GM18505 (cell line): ENCODE results near the gene MYO7B.

Experiments
- ATAC-seq: cut with Tn5 transposase; IDR thresholded peaks from one replicate; pipeline ENCODE4 v1.9.1; 2021; ENCODE audit not compliant: unreplicated experiment
- POLR2A ChIP-seq: IDR thresholded peaks from 4 replicates; pipeline ENCODE4 v1.6.1; 2011; ENCODE audit warnings: borderline replicate concordance; ENCODE audit not compliant: insufficient read depth, insufficient read length; ENCODE audit errors: extremely low read depth

Gene MYO7B

DNA sequence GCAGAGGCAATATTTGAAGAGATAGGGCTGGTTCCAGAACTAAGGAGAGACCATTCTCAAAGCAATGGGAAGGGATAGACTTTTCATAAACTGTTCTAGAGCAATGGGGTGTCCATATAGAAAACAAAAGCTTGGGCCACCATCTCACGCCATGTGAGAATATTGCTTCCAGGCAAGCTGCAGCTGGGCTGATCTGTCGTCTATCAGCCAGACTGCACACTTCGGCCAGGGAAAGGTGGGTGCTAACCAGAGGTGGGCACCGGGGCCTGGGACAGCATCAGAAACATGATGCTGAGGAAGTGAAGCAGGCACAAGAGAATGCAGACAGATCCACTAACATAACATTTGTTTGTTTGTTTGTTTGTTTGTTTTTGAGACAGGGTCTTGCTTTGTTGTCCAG is 43.7 kb downstream of the MYO7B start:
- no peak for TF ChIP-seq POLR2A
- no peak for ATAC-seq

DNA sequence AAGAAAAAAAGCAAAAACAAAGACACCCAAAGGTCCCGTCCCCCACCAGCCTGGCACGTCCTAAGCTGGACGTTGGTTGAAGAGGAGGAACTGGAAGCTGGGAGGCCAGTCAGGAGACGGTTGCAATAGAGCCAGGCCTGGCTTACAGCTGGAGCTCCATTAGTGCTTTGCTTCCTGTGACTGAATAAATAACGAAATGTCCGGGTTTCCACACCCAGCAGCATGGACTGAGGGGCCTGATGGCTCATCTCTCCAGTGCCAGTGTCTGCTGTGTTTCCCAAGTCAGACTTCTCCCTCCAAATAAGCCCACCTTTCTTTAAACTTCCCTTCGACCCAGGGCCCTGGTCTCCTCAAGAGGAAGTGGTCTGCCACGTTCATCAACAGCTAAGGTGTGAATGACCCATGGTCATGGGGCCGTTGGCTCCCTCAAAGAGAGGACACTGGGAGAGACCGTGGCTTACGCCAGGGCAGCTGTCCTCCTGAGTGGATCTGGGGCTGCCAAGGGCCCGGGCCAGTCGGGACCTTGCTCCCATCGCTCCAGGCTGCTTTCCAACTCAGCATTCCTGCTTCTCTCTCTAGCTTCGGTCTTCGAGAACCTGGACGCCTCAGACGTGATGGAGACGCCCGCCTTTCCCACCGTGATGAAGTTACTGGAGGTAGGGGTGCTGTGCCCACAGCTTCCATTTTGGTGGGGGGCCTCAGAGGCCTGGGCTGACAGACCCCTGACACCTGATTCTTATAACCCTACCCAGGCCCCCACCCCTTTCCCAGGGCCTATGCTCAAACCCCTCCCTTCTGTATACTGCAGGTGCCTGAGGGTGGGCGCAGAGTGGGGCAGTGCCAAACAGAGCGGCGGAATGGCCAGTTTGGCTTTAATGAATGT is 44.9 kb downstream of the MYO7B start:
- ATAC-seq, result no peak
- TF ChIP-seq POLR2A, result no peak

DNA sequence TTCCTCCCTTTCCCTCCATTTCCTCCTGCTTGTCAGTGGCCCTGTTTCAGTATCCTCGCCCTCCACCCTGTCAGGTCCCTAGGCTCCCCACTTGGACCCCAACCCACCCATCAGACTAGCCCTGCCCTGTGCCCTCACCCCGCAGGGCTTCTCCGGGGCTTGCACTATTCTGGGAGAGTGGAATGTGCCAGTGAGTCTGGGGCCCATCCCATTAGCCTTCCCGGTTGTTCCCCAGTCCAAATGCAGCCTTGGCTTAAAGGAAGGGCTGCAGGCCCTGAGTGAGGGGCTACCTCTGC is 45.5 kb downstream of the MYO7B start:
- TF ChIP-seq POLR2A, result no peak
- no peak for ATAC-seq

DNA sequence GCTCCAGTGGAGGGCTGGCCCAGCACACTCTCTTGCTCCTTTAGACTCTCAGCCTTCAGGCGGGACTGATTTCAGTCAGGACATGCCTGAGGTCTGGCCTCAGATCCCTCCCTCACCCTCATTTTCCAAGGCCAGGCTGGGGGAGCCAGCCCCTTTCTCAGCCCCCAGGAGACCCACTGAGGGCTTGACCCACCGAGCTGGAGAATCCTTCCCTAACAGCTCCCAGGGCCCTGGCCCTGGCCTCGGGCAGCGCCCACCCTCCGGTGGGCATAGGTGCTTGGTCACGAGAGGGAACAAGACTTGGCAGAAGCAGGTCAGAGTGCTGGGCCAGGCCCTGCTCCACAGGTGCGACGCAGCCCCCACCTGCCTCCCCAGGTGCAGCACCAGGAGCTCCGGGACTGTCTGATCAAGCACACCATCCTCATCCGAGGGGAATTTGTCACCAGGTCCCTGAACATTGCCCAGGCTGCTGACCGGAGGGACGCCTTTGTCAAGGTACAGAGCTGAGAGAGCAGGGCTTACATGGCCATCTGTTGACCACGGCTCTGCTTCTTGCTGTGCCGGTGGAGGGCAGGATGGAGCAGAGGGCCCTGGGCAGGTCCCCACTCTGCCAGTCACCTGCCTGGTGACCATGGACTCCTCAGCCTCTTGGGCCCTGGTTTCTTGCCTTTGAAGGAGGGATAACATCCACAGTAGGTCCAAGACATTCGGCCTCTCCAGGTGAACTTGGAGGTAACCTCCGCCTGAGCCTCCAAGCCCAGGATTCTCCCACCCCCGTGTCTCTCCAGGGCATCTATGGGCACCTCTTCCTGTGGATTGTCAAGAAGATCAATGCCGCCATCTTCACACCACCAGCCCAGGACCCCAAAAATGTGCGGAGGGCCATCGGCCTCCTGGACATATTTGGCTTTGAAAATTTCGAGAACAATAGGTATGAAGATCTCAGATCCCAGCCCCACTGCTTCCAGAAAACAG is 46.3 kb downstream of the MYO7B start:
- ATAC-seq, result no peak

DNA sequence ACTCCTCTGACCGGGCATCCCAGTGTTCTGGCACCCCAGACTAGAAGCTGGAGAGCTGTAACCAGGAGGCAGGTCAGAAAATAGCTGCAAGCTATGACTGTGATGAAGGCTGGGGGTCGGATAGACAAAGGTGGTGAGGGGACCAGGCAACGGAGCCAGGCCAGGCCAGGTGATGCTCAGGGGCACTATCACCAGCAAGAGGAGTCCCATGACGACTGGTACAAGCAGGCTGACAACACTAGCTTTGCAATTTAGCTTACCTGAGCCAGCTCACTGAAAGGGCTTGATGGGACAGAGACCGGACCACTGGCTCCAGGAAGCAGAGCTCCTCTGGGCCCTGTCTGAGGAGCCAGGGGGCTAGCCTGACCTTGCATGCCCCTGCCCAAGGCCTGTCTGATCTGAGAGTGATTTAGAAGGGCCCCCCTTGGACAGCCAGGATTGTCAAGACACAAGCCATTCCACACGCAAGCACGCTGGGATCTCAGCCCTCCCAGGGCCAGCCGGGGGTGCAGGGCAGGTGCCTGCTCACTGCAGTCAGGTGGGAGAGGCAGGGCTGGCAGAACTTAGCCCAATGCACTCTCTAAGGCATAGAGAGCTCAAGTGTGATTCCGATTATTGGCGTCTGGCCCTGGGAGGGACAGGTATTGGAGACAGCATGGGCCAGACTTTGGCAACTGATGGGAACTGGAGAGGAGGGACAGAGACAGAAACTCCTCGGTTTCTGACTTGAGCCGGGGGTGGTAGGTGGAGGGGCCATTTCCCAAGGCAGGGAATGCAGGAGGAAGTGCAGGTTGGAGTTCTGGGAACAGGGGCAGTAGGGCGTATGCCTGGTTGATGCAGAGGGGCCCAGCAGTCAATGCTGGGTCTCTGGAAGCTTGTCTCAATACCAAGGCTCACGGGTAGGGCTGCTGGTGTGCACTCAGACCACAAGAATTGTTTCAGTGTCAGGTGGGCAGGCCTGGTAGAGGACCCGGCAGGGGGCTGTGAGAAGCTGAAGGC is 47.7 kb downstream of the MYO7B start:
- no peak for ATAC-seq
- TF ChIP-seq POLR2A, result no peak

More for the DNA sequence above, 46.3 kb downstream of the MYO7B start:
- TF ChIP-seq POLR2A, result no peak

DNA sequence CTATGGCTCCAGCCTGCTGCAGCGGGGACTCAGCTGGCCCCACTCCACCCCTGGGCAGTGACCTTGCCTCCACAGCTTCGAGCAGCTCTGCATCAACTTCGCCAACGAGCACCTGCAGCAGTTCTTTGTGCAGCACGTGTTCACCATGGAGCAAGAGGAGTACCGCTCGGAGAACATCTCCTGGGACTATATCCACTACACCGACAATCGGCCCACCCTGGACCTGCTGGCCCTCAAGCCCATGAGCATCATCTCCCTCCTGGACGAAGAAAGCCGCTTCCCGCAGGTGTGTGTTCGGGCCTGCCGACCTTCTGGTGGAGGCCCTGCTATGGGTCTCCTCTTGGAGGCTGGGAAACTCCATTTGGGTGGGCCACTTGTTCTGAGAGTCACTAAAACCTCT is 48.6 kb downstream of the MYO7B start:
- ATAC-seq, result no peak
- TF ChIP-seq POLR2A, result no peak

DNA sequence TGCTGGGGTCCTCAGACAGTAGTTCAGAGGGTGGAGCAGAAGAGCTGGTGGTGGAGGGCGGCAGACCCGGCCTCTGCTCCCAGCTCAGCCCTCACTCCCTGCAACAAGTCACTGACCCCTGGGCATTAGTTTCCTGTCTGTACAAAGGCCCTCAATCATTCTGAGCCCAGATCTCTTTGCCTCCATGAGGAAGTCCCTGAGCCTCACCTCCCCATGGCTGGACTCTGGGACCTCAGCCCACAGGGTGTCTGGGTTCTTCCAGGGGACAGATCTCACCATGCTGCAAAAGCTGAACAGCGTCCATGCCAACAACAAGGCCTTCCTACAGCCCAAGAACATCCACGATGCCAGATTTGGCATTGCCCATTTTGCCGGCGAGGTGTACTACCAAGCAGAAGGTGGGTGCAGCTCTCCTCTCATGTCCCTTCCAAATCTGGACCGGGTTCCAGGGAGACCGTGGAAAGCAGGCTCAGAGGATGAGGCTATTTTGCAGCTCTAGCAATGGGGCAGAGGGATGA is 49.1 kb downstream of the MYO7B start:
- no peak for ATAC-seq
- TF ChIP-seq POLR2A, result no peak

DNA sequence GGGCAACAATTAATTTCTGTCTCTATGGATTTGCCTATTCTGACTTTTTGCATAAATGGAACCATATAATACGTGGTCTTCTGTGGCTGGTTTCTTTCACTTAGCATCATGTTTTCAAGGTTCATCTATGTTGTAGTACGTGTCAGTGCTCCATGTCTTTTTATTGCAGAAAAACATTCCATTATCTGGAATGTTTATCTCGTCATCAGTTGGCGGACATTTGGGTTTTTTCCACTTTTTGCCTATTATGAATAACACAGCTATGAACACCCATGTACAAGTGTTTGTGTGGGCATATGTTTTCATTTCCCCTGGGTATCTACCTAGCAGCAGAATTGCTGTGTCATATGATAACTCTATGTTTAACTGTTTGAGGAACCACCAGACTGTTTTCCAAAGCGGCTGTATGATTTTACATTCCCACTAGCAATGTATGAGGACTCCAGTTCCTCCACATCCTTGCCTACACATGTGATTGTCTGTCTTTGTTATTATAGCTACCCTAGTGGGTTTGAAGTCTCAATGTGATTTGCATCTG is 49.9 kb downstream of the MYO7B start:
- no peak for TF ChIP-seq POLR2A
- no peak for ATAC-seq

DNA sequence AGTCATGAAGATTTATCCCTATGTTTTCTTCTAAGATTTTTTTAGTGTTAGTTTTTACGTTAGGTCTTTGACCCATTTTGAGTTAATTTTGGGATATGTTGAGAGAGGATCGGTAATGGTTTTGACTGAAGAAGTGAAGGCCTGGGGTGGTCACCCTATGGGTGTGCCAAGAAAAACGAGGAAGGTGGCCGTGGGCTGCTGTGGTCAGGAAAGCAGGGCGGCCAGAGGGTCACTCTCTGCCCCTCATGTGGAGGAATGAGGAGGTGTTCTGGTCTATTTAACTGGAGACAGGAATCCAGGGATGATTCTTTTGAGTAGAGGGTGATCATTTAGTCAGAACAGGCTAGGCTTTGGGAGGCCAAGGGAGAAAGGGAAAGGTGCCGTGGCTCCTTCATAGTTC is 50.7 kb downstream of the MYO7B start:
- ATAC-seq, result no peak
- no peak for TF ChIP-seq POLR2A

DNA sequence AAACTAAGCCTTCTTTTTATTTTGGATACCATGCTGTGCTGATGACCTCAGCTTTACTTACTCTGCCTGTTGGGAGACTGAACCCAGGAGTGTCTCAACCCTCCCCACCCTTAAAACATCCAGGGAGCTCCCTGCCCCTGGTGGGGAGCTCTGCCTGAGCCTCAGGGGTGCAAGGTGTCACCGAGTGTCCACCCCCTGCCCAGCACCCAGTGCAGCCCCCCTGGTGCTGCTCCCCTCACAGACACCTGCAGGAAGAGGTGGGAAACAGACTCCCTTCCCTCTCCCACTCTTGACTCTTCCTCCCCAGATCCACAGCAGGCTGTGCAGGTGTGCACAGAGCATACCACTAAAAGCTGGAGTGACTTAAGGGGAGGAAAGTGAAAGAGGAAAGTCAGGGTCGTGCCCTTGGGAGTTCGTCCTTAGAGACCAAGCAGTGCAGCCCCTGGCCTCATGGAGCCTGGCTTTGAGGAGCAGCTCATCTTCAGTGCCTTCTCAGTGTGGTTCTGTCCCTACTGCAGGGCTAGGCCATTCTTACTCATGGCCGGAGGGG is 51.3 kb downstream of the MYO7B start:
- no peak for ATAC-seq
- TF ChIP-seq POLR2A, result no peak

DNA sequence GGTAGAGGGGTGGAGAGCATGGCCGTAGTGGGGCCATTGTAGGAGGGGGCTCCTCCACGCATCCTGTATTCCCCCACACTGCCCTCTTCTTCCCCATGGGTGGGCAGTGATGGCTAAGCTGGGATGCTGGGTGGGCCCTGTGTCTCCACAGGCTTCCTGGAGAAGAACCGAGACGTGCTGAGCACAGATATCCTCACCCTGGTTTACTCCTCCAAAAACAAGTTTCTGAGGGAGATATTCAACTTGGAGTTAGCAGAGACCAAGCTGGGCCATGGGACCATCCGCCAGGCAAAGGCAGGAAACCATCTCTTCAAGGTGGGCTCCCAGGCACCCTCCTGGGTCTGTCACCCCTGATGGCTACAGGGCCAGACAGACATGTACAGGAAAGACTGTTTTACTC is 52.8 kb downstream of the MYO7B start:
- no peak for TF ChIP-seq POLR2A
- no peak for ATAC-seq

DNA sequence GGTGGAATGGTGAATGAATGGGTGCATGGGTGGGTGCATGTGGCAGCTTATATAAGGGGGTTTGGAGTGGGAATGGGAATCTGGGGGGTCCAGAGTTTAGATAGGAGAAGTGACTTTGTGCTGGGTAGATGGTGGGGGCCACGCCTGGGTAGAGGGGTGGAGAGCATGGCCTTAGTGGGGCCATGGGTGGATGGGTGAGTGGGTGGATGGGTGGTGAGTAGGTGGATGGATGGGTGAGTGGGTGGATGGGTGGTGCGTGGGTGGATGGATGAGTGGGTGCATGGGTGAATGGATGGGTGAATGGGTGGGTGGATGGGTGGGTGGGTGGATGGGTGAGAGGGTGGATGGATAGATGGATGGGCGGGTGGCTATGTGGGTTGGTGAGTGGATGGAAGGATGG is 53.9 kb downstream of the MYO7B start:
- TF ChIP-seq POLR2A, result no peak
- ATAC-seq, result no peak

DNA sequence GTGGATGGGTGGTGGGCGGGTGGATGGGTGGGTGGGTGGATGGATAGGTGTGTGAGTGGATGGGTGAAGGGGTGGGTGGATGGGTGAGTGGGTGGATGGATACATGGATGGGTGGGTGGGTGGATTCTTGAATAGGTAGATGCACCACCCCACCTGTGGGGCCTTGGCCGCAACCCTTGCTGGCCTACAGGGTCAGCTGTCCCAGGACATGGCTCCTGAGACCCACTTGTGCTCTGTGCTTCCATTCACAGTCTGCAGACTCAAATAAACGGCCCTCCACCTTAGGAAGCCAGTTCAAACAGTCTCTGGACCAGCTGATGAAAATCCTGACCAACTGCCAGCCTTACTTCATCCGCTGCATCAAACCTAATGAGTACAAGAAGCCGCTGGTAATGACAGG is 54.4 kb downstream of the MYO7B start:
- TF ChIP-seq POLR2A, result no peak
- ATAC-seq, result no peak
